HUES6 (cell line): ENCODE results near the gene PDK2.
A peak's percentile ranks its signal among the peaks of the same experiment; 100 is the strongest.

Experiments
- H3K27ac ChIP-seq: 2 replicates; pipeline ENCODE4 v1.7.0; 2013; ENCODE audit warnings: low read depth, mild to moderate bottlenecking, low read length, inconsistent platforms
- H3K27me3 ChIP-seq: 2 replicates; pipeline ENCODE4 v1.6.1; 2013; ENCODE audit warnings: low read length; ENCODE audit not compliant: control insufficient read depth, insufficient read depth
- H3K36me3 ChIP-seq: 2 replicates; pipeline ENCODE4 v1.6.1; 2013; ENCODE audit warnings: low read length; ENCODE audit not compliant: control insufficient read depth, insufficient read depth
- H3K4me1 ChIP-seq: 2 replicates; pipeline ENCODE4 v1.6.1; 2013; ENCODE audit warnings: low read length; ENCODE audit not compliant: control insufficient read depth, insufficient read depth
- H3K4me3 ChIP-seq: 2 replicates; pipeline ENCODE4 v1.5.1; 2013; ENCODE audit warnings: low read depth, low read length
- H3K9ac ChIP-seq: one replicate; pipeline ENCODE4 v1.6.1; 2013; ENCODE audit warnings: mild to moderate bottlenecking, low read length
- H3K9me3 ChIP-seq: 2 replicates; pipeline ENCODE4 v1.6.1; 2013; ENCODE audit warnings: low read depth, low read length; ENCODE audit not compliant: control insufficient read depth, insufficient read depth

PDK2 gene

DNA sequence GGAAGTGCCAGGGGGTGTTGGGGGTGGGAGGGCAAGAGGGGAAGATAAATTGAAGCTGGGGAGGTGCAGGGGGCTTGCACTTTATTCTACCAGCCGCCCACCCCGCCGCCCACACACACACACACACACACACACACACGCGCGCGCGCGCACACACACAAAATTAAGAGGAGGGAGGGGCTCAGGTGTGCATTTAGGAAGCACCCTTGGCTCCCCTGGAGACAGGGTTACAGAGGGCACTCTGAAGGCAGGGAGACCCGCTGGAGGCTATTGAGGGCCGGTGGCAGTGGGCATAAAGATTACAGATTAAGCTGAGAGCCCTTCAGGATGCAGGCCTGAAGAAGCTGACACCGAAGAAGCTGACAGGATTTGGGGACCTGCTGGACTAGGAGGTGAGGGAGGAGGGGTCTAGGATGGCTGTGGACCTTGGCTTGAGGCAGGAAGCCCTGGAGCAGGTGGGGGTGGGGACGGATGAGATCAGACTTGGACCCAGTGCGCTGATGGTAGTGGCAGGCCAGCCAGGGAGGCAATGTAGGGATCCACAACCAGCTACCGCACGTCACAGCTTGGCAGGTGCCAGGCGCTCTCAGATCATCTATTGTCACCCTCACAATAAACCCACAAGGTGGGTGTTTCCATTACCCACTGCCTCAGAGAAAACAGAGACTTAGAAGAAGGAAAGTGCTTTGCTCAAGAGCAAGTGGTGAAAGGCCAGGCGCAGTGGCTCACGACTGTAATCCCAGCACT, 35.6 kb downstream of the PDK2 start:
- Histone ChIP-seq H3K9ac (no peak overlapping the region), H3K36me3 (peaks cover 2% of the 10 kb centered on the region; the same call in 1 of the 2 replicates), H3K4me3 (peak overlapping the region; percentile 83), H3K9me3 (no peaks in the 10 kb centered on the region), H3K27me3 (no peaks in the 10 kb centered on the region; the same call in 1 of the 2 replicates), H3K4me1 (peaks cover 41% of the 10 kb centered on the region), H3K27ac (no peak overlapping the region)

GRCh38 chr17:50132104-50132794, 37.1 kb downstream of the PDK2 start:
- H3K27me3 ChIP-seq = no peaks in the 10 kb centered on the region; the same call in 1 of the 2 replicates
- H3K36me3 ChIP-seq = peaks cover 14% of the 10 kb centered on the region
- no peak overlapping the region for H3K4me3 ChIP-seq
- no peaks in the 10 kb centered on the region for H3K9me3 ChIP-seq
- H3K4me1 ChIP-seq = peaks cover 41% of the 10 kb centered on the region
- H3K9ac ChIP-seq = no peak overlapping the region
- no peak overlapping the region for H3K27ac ChIP-seq

GRCh38 chr17:50133028-50133768, 38.0 kb downstream of the PDK2 start:
- Histone ChIP-seq H3K9me3 (no peaks in the 10 kb centered on the region), H3K27me3 (no peaks in the 10 kb centered on the region; the same call in 1 of the 2 replicates), H3K4me3 (peak overlapping the region; percentile 21; the same call in 1 of the 2 replicates), H3K36me3 (peaks cover 24% of the 10 kb centered on the region), H3K27ac (no peak overlapping the region), H3K4me1 (peaks cover 33% of the 10 kb centered on the region), H3K9ac (no peak overlapping the region)

DNA sequence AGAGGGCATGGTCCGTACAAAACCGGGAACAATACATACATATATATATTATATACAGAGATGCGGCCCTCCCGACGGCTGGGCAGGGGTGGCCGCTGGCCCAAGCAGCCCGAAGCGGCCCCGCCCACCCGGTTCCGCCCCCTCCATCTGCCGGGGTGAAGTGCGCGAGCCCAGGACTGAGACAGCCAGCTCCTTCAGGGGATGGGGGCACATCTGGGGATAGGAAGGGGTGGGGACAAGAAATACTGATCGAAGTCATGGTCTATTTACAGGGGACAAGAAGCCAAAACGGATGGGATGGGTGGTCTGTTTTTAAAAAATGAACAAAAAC, 38.6 kb downstream of the PDK2 start:
- Histone ChIP-seq H3K4me3 (no peak overlapping the region; the same call in 1 of the 2 replicates), H3K27ac (no peak overlapping the region), H3K9me3 (no peaks in the 10 kb centered on the region), H3K9ac (no peak overlapping the region), H3K4me1 (peaks cover 29% of the 10 kb centered on the region), H3K36me3 (peaks cover 29% of the 10 kb centered on the region), H3K27me3 (no peaks in the 10 kb centered on the region; the same call in 1 of the 2 replicates)

- Histone ChIP-seq H3K27ac (no peak overlapping the region), H3K4me1 (peaks cover 29% of the 10 kb centered on the region), H3K4me3 (no peak overlapping the region), H3K36me3 (peaks cover 37% of the 10 kb centered on the region), H3K9ac (no peak overlapping the region), H3K27me3 (no peaks in the 10 kb centered on the region; the same call in 1 of the 2 replicates), H3K9me3 (no peaks in the 10 kb centered on the region)
Measured at GRCh38 chr17:50134206-50135110, 39.3 kb downstream of the PDK2 start.

GRCh38 chr17:50135316-50136095, 40.4 kb downstream of the PDK2 start:
- H3K4me1 ChIP-seq = peaks cover 35% of the 10 kb centered on the region
- no peak overlapping the region for H3K4me3 ChIP-seq
- peaks cover 42% of the 10 kb centered on the region for H3K36me3 ChIP-seq

DNA sequence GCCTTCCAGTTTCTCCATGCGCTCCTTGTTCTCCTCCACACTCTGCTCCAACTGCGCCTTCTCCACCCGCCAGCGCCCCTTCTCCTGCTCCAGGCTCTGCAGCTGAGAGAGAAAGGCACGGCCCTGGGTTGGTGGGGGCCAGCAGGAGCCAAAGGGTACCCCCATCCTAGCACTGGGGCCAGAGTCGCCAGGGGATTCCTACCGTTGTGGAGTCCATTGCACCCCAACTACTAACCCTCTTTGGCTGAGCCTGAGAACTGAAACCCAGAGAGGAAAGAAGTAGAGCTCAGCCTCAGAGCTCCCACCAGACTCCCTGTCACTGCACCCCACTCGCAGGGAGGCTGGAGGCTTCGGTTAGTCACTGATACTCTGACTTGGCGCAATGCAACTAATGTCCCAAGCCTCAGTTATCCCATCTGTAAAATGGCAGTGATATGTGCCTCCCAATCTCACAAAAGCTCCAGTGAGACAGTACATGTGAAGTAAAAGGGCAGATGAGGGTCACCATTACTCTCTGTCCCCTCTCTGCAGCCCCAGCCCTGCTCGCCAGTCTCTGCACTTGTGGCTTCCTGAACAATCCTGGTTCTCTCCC, 41.0 kb downstream of the PDK2 start:
- H3K9me3 ChIP-seq = no peaks in the 10 kb centered on the region
- no peak overlapping the region for H3K27ac ChIP-seq
- H3K27me3 ChIP-seq = no peaks in the 10 kb centered on the region
- H3K4me3 ChIP-seq = no peak overlapping the region
- peaks cover 49% of the 10 kb centered on the region for H3K36me3 ChIP-seq
- H3K9ac ChIP-seq = no peak overlapping the region
- H3K4me1 ChIP-seq = peaks cover 33% of the 10 kb centered on the region

More at GRCh38 chr17:50135316-50136095, 40.4 kb downstream of the PDK2 start:
- Histone ChIP-seq H3K9me3 (no peaks in the 10 kb centered on the region), H3K27ac (no peak overlapping the region), H3K9ac (no peak overlapping the region), H3K27me3 (no peaks in the 10 kb centered on the region; the same call in 1 of the 2 replicates)

DNA sequence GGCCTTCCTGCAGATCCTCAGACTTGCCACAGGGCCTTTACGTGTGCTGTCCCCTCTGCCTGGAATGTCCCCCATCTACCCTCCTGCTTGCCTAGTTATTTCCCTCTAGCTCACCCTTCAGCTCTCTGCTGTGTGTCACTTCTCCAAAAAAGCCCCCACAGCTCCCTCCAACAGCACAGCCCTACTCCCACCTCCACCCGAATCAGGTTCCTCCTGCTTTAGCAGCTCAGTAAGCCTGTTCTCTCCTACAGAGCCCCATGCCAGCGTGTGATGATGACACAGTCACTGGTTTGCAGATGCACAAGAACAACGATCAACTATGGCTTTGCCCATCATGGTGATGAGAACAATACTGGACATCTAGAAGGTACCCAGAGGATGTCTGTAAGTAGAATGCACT, 41.9 kb downstream of the PDK2 start:
- Histone ChIP-seq H3K4me1 (peaks cover 33% of the 10 kb centered on the region), H3K4me3 (no peak overlapping the region), H3K36me3 (peaks cover 56% of the 10 kb centered on the region), H3K27ac (no peak overlapping the region), H3K9ac (no peak overlapping the region), H3K9me3 (no peaks in the 10 kb centered on the region), H3K27me3 (no peaks in the 10 kb centered on the region)

- no peaks in the 10 kb centered on the region for H3K27me3 ChIP-seq
- no peaks in the 10 kb centered on the region for H3K9me3 ChIP-seq
- H3K4me3 ChIP-seq = no peak overlapping the region
- peaks cover 75% of the 10 kb centered on the region for H3K36me3 ChIP-seq
- no peak overlapping the region for H3K27ac ChIP-seq
- H3K4me1 ChIP-seq = peaks cover 16% of the 10 kb centered on the region
- no peak overlapping the region for H3K9ac ChIP-seq
Measured at GRCh38 chr17:50139185-50139783, 44.1 kb downstream of the PDK2 start.
